Natural killer cell treated with Interleukin-12 subunit alpha and Interleukin-12 subunit beta and Interleukin-15 and Interleukin-18, amount 100 ng/mL, for 72 hours (primary cell): ENCODE results near the gene ZNF766. TPM values are rescaled to one million over a fixed set of nuclear protein-coding genes. Genes with fewer than 3 reads are reported as not detected.
A peak's percentile ranks its signal among the peaks of the same experiment; 100 is the strongest.
"Not testable (repeated sequence)": the region's sequence is repeated elsewhere in the genome, so short reads cannot be mapped to it uniquely, and the experiment has no call there.

ENCODE experiments used
- ATAC-seq, 2 donors: fragments of 150-1000 bp; cut with Tn5 transposase in 1 of 2; sonication (Bioruptor Pico), chemical (Tn5 transposase) in 1 of 2; 2 replicates each; pipeline ENCODE4 v1.10.0; 2021
- DNase-seq: peaks from one replicate; pipeline ENCODE4 v3.0.0; 2022; ENCODE audit warnings: low spot score
- H3K27ac Mint-ChIP-seq, 2 donors: 1 replicate in 1 of 2; 2 replicates in 1 of 2; pipeline ENCODE4 v1.8.0; 2022; ENCODE audit warnings: mixed read lengths in 2 of 2, mild to moderate bottlenecking in 1 of 2, moderate library complexity in 1 of 2
- H3K27me3 Mint-ChIP-seq, 2 donors: 1 replicate in 1 of 2; 2 replicates in 1 of 2; pipeline ENCODE4 v1.8.0; 2022; ENCODE audit warnings: mixed read lengths in 2 of 2
- H3K36me3 Mint-ChIP-seq: one replicate; pipeline ENCODE4 v1.8.0; 2022; ENCODE audit warnings: mixed read lengths
- H3K4me1 Mint-ChIP-seq, 2 donors: 1 replicate in 1 of 2; 2 replicates in 1 of 2; pipeline ENCODE4 v1.8.0; 2022; ENCODE audit warnings: low read depth in 2 of 2, mixed read lengths in 2 of 2, mild to moderate bottlenecking in 1 of 2
- H3K4me3 Mint-ChIP-seq: one replicate; pipeline ENCODE4 v1.8.0; 2022; ENCODE audit warnings: mixed read lengths
- H3K9me3 Mint-ChIP-seq: 2 replicates; pipeline ENCODE4 v1.8.0; 2022; ENCODE audit warnings: mixed read lengths
- total RNA-seq, 2 donors: library from RNA; stranded (reverse); gene quantifications; one replicate each; pipeline ENCODE4 v1.2.3, GENCODE V29; 2022

ZNF766 gene
- total RNA-seq, 2 donors from 2014 or later, result 13.3 to 18.1 TPM

GRCh38 chr19:52237771-52238400, 31.5 kb upstream of the ZNF766 start:
- peak; percentile 62 to 73 for ATAC-seq

GRCh38 chr19:52244021-52244420, 25.4 kb upstream of the ZNF766 start:
- Mint-ChIP-seq H3K4me3 (no peak overlapping the region), H3K36me3 (no peaks in the 10 kb centered on the region), H3K9me3 (no peaks in the 10 kb centered on the region), H3K27ac (no peak overlapping the region), H3K4me1 (no peaks in the 10 kb centered on the region), H3K27me3 (peaks cover 0 to 4% of the 10 kb centered on the region in 2 donors)
- no peak for ATAC-seq
- no peak for DNase-seq

More at GRCh38 chr19:52237771-52238400, 31.5 kb upstream of the ZNF766 start:
- Mint-ChIP-seq H3K4me1 (no peaks in the 10 kb centered on the region), H3K36me3 (no peaks in the 10 kb centered on the region), H3K27me3 (no peaks in the 10 kb centered on the region), H3K27ac (no peak overlapping the region), H3K9me3 (no peaks in the 10 kb centered on the region), H3K4me3 (no peak overlapping the region)
- peak; percentile 75 for DNase-seq

GRCh38 chr19:52248241-52248640, 21.1 kb upstream of the ZNF766 start:
- Mint-ChIP-seq H3K27me3 (peaks cover 0 to 4% of the 10 kb centered on the region in 2 donors), H3K4me1 (no peaks in the 10 kb centered on the region), H3K27ac (no peak overlapping the region), H3K4me3 (no peak overlapping the region), H3K9me3 (peaks cover 4% of the 10 kb centered on the region), H3K36me3 (no peaks in the 10 kb centered on the region)
- peak; percentile 53 to 70 for ATAC-seq
- DNase-seq, result peak; percentile 69

GRCh38 chr19:52258426-52258825, 11.0 kb upstream of the ZNF766 start:
- Mint-ChIP-seq H3K4me1 (no peaks in the 10 kb centered on the region), H3K4me3 (no peak overlapping the region), H3K36me3 (no peaks in the 10 kb centered on the region), H3K27ac (no peak overlapping the region), H3K27me3 (peaks cover 7 to 8% of the 10 kb centered on the region in 2 donors), H3K9me3 (no peaks in the 10 kb centered on the region)
- DNase-seq, result no peak
- ATAC-seq, result no peak

- DNase-seq, H3K4me1 Mint-ChIP-seq, H3K9me3 Mint-ChIP-seq, H3K4me3 Mint-ChIP-seq, H3K36me3 Mint-ChIP-seq, H3K27ac Mint-ChIP-seq, ATAC-seq, H3K27me3 Mint-ChIP-seq: not testable (repeated sequence)
These were observed 3.8 kb upstream of the ZNF766 start for GRCh38 chr19:52265556-52265955.

GRCh38 chr19:52270266-52270885, 989 bp downstream of the ZNF766 start:
- Mint-ChIP-seq H3K4me3 (peak overlapping the region; percentile 95), H3K27me3 (no peaks in the 10 kb centered on the region), H3K4me1 (peaks cover 33 to 38% of the 10 kb centered on the region in 2 donors), H3K9me3 (peaks cover 3% of the 10 kb centered on the region), H3K36me3 (peaks cover 38% of the 10 kb centered on the region), H3K27ac (peak overlapping the region; percentile 86 to 96)
- no peak for ATAC-seq
- DNase-seq, result no peak

GRCh38 chr19:52273301-52273700, 3.9 kb downstream of the ZNF766 start:
- Mint-ChIP-seq H3K4me1 (peaks cover 41 to 46% of the 10 kb centered on the region in 2 donors), H3K9me3 (peaks cover 3% of the 10 kb centered on the region), H3K27ac (no peak overlapping the region), H3K36me3 (peaks cover 47% of the 10 kb centered on the region), H3K4me3 (no peak overlapping the region), H3K27me3 (no peaks in the 10 kb centered on the region)
- DNase-seq, result no peak
- no peak for ATAC-seq

- peaks cover 7% of the 10 kb centered on the region for H3K9me3 Mint-ChIP-seq
These were observed 4.8 kb downstream of the ZNF766 start for GRCh38 chr19:52274191-52274590.

GRCh38 chr19:52275988-52276387, 6.6 kb downstream of the ZNF766 start:
- Mint-ChIP-seq H3K36me3 (peaks cover 46% of the 10 kb centered on the region), H3K4me1 (peaks cover 39 to 47% of the 10 kb centered on the region in 2 donors), H3K9me3 (peaks cover 10% of the 10 kb centered on the region), H3K27ac (no peak overlapping the region), H3K4me3 (no peak overlapping the region), H3K27me3 (no peaks in the 10 kb centered on the region)
- DNase-seq (no peak), ATAC-seq (no peak)

More at GRCh38 chr19:52274191-52274590, 4.8 kb downstream of the ZNF766 start:
- H3K27me3 Mint-ChIP-seq, result no peaks in the 10 kb centered on the region
- no peak overlapping the region for H3K4me3 Mint-ChIP-seq
- H3K36me3 Mint-ChIP-seq, result peaks cover 56% of the 10 kb centered on the region
- ATAC-seq (no peak), DNase-seq (no peak)
- no peak overlapping the region for H3K27ac Mint-ChIP-seq
- peaks cover 47 to 53% of the 10 kb centered on the region in 2 donors for H3K4me1 Mint-ChIP-seq

- Mint-ChIP-seq H3K36me3 (peaks cover 39% of the 10 kb centered on the region), H3K9me3 (peaks cover 10% of the 10 kb centered on the region), H3K27ac (no peak overlapping the region), H3K27me3 (no peaks in the 10 kb centered on the region), H3K4me1 (peaks cover 35 to 40% of the 10 kb centered on the region in 2 donors), H3K4me3 (no peak overlapping the region)
- no peak for DNase-seq
- ATAC-seq, result no peak
These were observed 8.1 kb downstream of the ZNF766 start for GRCh38 chr19:52277471-52277870.

- Mint-ChIP-seq H3K4me1 (no peaks in the 10 kb centered on the region), H3K27ac (no peak overlapping the region), H3K9me3 (no peaks in the 10 kb centered on the region), H3K36me3 (peaks cover 62% of the 10 kb centered on the region), H3K4me3 (no peak overlapping the region), H3K27me3 (no peaks in the 10 kb centered on the region)
- ATAC-seq (no peak), DNase-seq (no peak)
These were observed 16.9 kb downstream of the ZNF766 start for GRCh38 chr19:52286256-52286655.

GRCh38 chr19:52291781-52292180, 22.4 kb downstream of the ZNF766 start:
- Mint-ChIP-seq H3K4me1 (no peaks in the 10 kb centered on the region), H3K9me3 (no peaks in the 10 kb centered on the region), H3K27me3 (no peaks in the 10 kb centered on the region), H3K27ac (no peak overlapping the region), H3K4me3 (no peak overlapping the region), H3K36me3 (peaks cover 36% of the 10 kb centered on the region)
- ATAC-seq (no peak), DNase-seq (no peak)

- H3K4me3 Mint-ChIP-seq, H3K27me3 Mint-ChIP-seq, H3K9me3 Mint-ChIP-seq, H3K27ac Mint-ChIP-seq, ATAC-seq, H3K4me1 Mint-ChIP-seq, DNase-seq: not testable (repeated sequence)
- peaks cover 36% of the 10 kb centered on the region for H3K36me3 Mint-ChIP-seq
These were observed 23.6 kb downstream of the ZNF766 start for GRCh38 chr19:52292946-52293345.

- H3K9me3 Mint-ChIP-seq, result peaks cover 9% of the 10 kb centered on the region
- DNase-seq, result no peak
These were observed 27.0 kb downstream of the ZNF766 start for GRCh38 chr19:52296400-52296772.

More at GRCh38 chr19:52296400-52296772, 27.0 kb downstream of the ZNF766 start:
- no peaks in the 10 kb centered on the region for H3K27me3 Mint-ChIP-seq
- H3K27ac Mint-ChIP-seq, result peak overlapping the region; percentile 95
- H3K36me3 Mint-ChIP-seq, result peaks cover 36% of the 10 kb centered on the region
- ATAC-seq, result no peak
- peaks cover 17 to 20% of the 10 kb centered on the region in 2 donors for H3K4me1 Mint-ChIP-seq
- peak overlapping the region; percentile 74 for H3K4me3 Mint-ChIP-seq
